Measurements from ENCODE around the gene DPH3.
"Not testable (repeated sequence)": the region's sequence is repeated elsewhere in the genome, so short reads cannot be mapped to it uniquely, and the experiment has no call there.

DNA sequence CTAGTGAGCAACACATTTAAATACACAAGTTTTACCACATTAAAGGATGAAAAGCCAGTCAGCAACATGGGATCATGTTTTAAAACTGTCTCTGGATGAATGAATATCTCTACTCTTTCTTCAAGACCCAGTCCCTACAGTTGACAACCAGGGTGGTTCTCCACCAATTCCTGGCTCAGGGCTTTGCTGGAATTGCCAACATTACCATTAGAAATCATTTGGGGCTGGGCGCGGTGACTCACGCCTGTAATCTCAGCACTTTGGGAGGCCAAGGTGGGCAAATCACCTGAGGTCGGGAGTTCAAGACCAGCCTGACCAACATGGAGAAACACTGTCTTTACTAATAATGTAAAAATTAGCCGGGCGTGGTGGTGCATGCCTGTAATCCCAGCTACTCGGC is 45.7 kb upstream of the DPH3 start:
- TF ChIP-seq, protein P1, sequence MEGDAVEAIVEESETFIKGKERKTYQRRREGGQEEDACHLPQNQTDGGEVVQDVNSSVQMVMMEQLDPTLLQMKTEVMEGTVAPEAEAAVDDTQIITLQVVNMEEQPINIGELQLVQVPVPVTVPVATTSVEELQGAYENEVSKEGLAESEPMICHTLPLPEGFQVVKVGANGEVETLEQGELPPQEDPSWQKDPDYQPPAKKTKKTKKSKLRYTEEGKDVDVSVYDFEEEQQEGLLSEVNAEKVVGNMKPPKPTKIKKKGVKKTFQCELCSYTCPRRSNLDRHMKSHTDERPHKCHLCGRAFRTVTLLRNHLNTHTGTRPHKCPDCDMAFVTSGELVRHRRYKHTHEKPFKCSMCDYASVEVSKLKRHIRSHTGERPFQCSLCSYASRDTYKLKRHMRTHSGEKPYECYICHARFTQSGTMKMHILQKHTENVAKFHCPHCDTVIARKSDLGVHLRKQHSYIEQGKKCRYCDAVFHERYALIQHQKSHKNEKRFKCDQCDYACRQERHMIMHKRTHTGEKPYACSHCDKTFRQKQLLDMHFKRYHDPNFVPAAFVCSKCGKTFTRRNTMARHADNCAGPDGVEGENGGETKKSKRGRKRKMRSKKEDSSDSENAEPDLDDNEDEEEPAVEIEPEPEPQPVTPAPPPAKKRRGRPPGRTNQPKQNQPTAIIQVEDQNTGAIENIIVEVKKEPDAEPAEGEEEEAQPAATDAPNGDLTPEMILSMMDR (IDR thresholded peaks at IDR 0.05; ENCODE audit: insufficient read depth, low read depth, low read length) = not testable (repeated sequence)
- TF ChIP-seq EZH2 (IDR thresholded peaks at IDR 0.05; ENCODE audit: insufficient read depth, low read length) = not testable (repeated sequence)
